ENCODE measurements around the gene GGA1. TPM values are rescaled to one million over a fixed set of nuclear protein-coding genes. Genes with fewer than 3 reads are reported as not detected.

The GGA1 gene
- total and polyA plus RNA-seq, 9 of the 15 experiments (the other 6 are each of a cell fraction or from before 2014, with no cell fraction given): 1.5 to 69.5 (median 31.6) TPM

- TF ChIP-seq, protein P1, sequence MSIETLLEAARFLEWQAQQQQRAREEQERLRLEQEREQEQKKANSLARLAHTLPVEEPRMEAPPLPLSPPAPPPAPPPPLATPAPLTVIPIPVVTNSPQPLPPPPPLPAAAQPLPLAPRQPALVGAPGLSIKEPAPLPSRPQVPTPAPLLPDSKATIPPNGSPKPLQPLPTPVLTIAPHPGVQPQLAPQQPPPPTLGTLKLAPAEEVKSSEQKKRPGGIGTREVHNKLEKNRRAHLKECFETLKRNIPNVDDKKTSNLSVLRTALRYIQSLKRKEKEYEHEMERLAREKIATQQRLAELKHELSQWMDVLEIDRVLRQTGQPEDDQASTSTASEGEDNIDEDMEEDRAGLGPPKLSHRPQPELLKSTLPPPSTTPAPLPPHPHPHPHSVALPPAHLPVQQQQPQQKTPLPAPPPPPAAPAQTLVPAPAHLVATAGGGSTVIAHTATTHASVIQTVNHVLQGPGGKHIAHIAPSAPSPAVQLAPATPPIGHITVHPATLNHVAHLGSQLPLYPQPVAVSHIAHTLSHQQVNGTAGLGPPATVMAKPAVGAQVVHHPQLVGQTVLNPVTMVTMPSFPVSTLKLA (conservative IDR thresholded peaks at IDR 0.05): 0 out of 4 replicates have a peak, but pooled peaks of 1 of the 2 experiments have one; percentile 30
- TF ChIP-seq ZNF316 (IDR thresholded peaks at IDR 0.05): no peak
- TF ChIP-seq E2F6 (IDR thresholded peaks at IDR 0.05; ENCODE audit: borderline replicate concordance in 1 of 2, extremely low read depth in 1 of 2, insufficient read depth in 1 of 2, insufficient read length in 1 of 2, low read depth in 1 of 2, low read length in 1 of 2, poor library complexity in 1 of 2, severe bottlenecking in 1 of 2): peak in 1 of 2 experiments; percentile 60
- 0 out of 2 replicates have a peak, but pooled peaks have one; percentile 43 for TF ChIP-seq XRCC5 (IDR thresholded peaks at IDR 0.05; ENCODE audit: low read depth, low read length)
- 0 out of 2 replicates have a peak, but pooled peaks have one; percentile 55 for TF ChIP-seq GATAD2B (IDR thresholded peaks at IDR 0.05; ENCODE audit: borderline replicate concordance)
- peak; percentile 92 for TF ChIP-seq SMAD4 (CRISPR knock-in tag; conservative IDR thresholded peaks at IDR 0.05)
- TF ChIP-seq, protein P2, sequence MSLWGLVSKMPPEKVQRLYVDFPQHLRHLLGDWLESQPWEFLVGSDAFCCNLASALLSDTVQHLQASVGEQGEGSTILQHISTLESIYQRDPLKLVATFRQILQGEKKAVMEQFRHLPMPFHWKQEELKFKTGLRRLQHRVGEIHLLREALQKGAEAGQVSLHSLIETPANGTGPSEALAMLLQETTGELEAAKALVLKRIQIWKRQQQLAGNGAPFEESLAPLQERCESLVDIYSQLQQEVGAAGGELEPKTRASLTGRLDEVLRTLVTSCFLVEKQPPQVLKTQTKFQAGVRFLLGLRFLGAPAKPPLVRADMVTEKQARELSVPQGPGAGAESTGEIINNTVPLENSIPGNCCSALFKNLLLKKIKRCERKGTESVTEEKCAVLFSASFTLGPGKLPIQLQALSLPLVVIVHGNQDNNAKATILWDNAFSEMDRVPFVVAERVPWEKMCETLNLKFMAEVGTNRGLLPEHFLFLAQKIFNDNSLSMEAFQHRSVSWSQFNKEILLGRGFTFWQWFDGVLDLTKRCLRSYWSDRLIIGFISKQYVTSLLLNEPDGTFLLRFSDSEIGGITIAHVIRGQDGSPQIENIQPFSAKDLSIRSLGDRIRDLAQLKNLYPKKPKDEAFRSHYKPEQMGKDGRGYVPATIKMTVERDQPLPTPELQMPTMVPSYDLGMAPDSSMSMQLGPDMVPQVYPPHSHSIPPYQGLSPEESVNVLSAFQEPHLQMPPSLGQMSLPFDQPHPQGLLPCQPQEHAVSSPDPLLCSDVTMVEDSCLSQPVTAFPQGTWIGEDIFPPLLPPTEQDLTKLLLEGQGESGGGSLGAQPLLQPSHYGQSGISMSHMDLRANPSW (CRISPR knock-in tag; IDR thresholded peaks at IDR 0.05): no peak
- TF ChIP-seq SMC3 (conservative IDR thresholded peaks at IDR 0.05; ENCODE audit: insufficient read depth, low read depth, low read length): peak; percentile 46; the same call in 1 of the 2 replicates
- TF ChIP-seq NFE2 (IDR thresholded peaks at IDR 0.05; ENCODE audit: low read depth): 0 out of 2 replicates have a peak, but pooled peaks have one; percentile 2
- TF ChIP-seq HOXB6 (CRISPR knock-in tag; IDR thresholded peaks at IDR 0.05; ENCODE audit: borderline replicate concordance): no peak
- TF ChIP-seq, protein P3, sequence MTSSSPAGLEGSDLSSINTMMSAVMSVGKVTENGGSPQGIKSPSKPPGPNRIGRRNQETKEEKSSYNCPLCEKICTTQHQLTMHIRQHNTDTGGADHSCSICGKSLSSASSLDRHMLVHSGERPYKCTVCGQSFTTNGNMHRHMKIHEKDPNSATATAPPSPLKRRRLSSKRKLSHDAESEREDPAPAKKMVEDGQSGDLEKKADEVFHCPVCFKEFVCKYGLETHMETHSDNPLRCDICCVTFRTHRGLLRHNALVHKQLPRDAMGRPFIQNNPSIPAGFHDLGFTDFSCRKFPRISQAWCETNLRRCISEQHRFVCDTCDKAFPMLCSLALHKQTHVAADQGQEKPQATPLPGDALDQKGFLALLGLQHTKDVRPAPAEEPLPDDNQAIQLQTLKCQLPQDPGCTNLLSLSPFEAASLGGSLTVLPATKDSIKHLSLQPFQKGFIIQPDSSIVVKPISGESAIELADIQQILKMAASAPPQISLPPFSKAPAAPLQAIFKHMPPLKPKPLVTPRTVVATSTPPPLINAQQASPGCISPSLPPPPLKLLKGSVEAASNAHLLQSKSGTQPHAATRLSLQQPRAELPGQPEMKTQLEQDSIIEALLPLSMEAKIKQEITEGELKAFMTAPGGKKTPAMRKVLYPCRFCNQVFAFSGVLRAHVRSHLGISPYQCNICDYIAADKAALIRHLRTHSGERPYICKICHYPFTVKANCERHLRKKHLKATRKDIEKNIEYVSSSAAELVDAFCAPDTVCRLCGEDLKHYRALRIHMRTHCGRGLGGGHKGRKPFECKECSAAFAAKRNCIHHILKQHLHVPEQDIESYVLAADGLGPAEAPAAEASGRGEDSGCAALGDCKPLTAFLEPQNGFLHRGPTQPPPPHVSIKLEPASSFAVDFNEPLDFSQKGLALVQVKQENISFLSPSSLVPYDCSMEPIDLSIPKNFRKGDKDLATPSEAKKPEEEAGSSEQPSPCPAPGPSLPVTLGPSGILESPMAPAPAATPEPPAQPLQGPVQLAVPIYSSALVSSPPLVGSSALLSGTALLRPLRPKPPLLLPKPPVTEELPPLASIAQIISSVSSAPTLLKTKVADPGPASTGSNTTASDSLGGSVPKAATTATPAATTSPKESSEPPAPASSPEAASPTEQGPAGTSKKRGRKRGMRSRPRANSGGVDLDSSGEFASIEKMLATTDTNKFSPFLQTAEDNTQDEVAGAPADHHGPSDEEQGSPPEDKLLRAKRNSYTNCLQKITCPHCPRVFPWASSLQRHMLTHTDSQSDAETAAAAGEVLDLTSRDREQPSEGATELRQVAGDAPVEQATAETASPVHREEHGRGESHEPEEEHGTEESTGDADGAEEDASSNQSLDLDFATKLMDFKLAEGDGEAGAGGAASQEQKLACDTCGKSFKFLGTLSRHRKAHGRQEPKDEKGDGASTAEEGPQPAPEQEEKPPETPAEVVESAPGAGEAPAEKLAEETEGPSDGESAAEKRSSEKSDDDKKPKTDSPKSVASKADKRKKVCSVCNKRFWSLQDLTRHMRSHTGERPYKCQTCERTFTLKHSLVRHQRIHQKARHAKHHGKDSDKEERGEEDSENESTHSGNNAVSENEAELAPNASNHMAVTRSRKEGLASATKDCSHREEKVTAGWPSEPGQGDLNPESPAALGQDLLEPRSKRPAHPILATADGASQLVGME (CRISPR knock-in tag; IDR thresholded peaks at IDR 0.05): 0 out of 2 replicates have a peak, but pooled peaks have one; percentile 53
- peak in 1 of 2 experiments; percentile 49; a peak in 2 of 4 replicates for TF ChIP-seq MAZ (CRISPR knock-in tag; conservative IDR thresholded peaks at IDR 0.05 in 1 of 2, IDR thresholded peaks at IDR 0.05 in 1 of 2)
- no peak for TF ChIP-seq ZNF146 (CRISPR knock-in tag; IDR thresholded peaks at IDR 0.05; ENCODE audit: unreplicated experiment)
- TF ChIP-seq PHTF2 (CRISPR knock-in tag; IDR thresholded peaks at IDR 0.05): no peak
Measured at GRCh38 chr22:37607010-37607934, 1.4 kb upstream of the GGA1 start (continued).

Data from K562 (cell line).